Body of pancreas (tissue), 4 donors: ENCODE results near the gene BBS7. TPM values are rescaled to one million over a fixed set of nuclear protein-coding genes. Genes with fewer than 3 reads are reported as not detected.

Source experiments
- ATAC-seq: fragments of 150-250 bp; one replicate; pipeline ENCODE4 v1.9.1; 2016
- DNase-seq, 4 donors: peaks; one replicate each; pipeline ENCODE4 v3.0.0-alpha.2; 2019
- H3K27ac ChIP-seq, 4 donors: fragments of 200-600 bp; sonication (generic); 1 replicate in 3 of 4; 2 replicates in 1 of 4; pipeline versions ENCODE4 v1.5.1 to v1.6.1; 2016 to 2019; ENCODE audit warnings: mild to moderate bottlenecking in 1 of 4, mixed read lengths in 1 of 4, moderate library complexity in 1 of 4
- H3K27me3 ChIP-seq, 2 donors: fragments of 200-600 bp; sonication (generic); one replicate each; pipeline ENCODE4 v1.6.0; 2016; ENCODE audit warnings: mild to moderate bottlenecking in 1 of 2
- H3K36me3 ChIP-seq, 2 donors: fragments of 200-600 bp; sonication (generic); replicated peaks in 1 of 2; 2 replicates each; pipeline ENCODE4 v1.5.1; 2016; ENCODE audit warnings: low read depth in 2 of 2; ENCODE audit not compliant: insufficient read depth in 1 of 2
- H3K4me1 ChIP-seq: fragments of 200-600 bp; sonication (generic); one replicate; pipeline ENCODE4 v1.6.0; 2016
- H3K4me3 ChIP-seq, 2 donors: fragments of 200-600 bp; sonication (generic); 1 replicate in 1 of 2; 2 replicates in 1 of 2; pipeline ENCODE4 v1.5.1; 2016 to 2019
- H3K9me3 ChIP-seq, 3 donors: fragments of 200-600 bp; sonication (generic); 1 replicate in 2 of 3; 2 replicates in 1 of 3; pipeline ENCODE4 v1.5.1; 2016
- CTCF ChIP-seq, 7 experiments: fragments of 450-650 bp in 4 of 7; fragments of 200-600 bp in 3 of 7; sonication (generic) in 3 of 7; IDR thresholded peaks; one replicate each; pipeline ENCODE4 v1.5.1; 2016 to 2019; ENCODE audit warnings: antibody characterized with exemption in 7 of 7
- POLR2A ChIP-seq, 3 donors: fragments of 450-650 bp; IDR thresholded peaks; one replicate each; pipeline ENCODE4 v1.6.1; 2016; ENCODE audit warnings: antibody characterized with exemption in 3 of 3, mild to moderate bottlenecking in 2 of 3
- WGBS, 2 donors: methylation state at CpG; one replicate each; pipeline ENCODE4 v1.1.5; 2017; 5-methylcytosine and 5-hydroxymethylcytosine counted together
- intact Hi-C: fragments of 100-400 bp; cut with DNase I; formaldehyde crosslinking; loops from one replicate; pipeline ENCODE4 v1.15.1; 2023
- total RNA-seq, 2 donors: library from RNA; depleted of rRNA; stranded (reverse); fragments of >200 nt; gene quantifications; one replicate each; pipeline ENCODE4 v1.1.0, GENCODE V29; 2016

Gene BBS7
- total RNA-seq, 2 donors from 2014 or later = 3.6 to 13.0 TPM

- Histone ChIP-seq H3K36me3 (no peaks in the 10 kb centered on the region), H3K4me1 (no peaks in the 10 kb centered on the region), H3K9me3 (no peaks in the 10 kb centered on the region), H3K4me3 (no peak overlapping the region), H3K27me3 (no peaks in the 10 kb centered on the region), H3K27ac (no peak overlapping the region)
- 41 to 48% methylated on average over 1 of the region's 1 CpG for WGBS, 2 donors
- DNase-seq = no peak
- ATAC-seq = no peak
- TF ChIP-seq CTCF (IDR thresholded peaks at IDR 0.05) (no peak), POLR2A (IDR thresholded peaks at IDR 0.05) (no peak)
- intact Hi-C loops = no loop called here
Measured at GRCh38 chr4:121783210-121783609, 87.1 kb downstream of the BBS7 start.

DNA sequence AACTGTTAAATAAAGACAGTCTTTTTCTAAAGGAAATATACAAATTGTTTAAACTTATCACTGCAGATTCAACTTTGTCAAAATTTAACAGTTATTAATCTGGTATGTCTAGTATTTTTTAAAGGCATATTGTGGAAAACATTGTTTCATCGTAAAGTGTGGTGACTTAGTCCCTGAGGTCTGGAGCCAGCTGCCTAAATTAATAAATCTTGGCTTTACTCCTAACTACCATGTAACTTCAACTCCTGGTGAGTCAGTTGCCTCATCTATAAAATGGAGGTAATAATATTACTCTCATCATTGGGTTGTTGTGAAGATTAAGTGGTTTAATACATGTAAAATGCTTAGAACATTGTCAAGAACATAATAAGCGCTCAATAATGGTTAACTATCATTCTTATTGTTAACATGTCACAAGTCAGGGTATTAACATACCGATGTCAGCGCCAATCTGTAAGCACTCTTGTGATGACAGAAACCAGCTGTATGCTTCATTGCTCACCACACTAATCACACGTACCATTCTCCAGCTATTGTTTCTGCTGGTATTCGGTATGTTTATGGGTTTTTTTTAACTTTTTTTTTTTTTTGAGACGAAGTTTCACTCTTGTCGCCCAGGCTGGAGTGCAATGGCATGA, 91.2 kb downstream of the BBS7 start:
- no peak for TF ChIP-seq CTCF (IDR thresholded peaks at IDR 0.05)
- TF ChIP-seq POLR2A (IDR thresholded peaks at IDR 0.05) = no peak
- intact Hi-C loops = no loop called here
- Histone ChIP-seq H3K9me3 (no peaks in the 10 kb centered on the region), H3K4me3 (no peak overlapping the region), H3K27me3 (no peaks in the 10 kb centered on the region), H3K36me3 (no peaks in the 10 kb centered on the region), H3K27ac (no peak overlapping the region), H3K4me1 (no peaks in the 10 kb centered on the region)
- 67 to 71% methylated on average over 8 of the region's 8 CpGs for WGBS, 2 donors
- ATAC-seq (no peak), DNase-seq (no peak)

DNA sequence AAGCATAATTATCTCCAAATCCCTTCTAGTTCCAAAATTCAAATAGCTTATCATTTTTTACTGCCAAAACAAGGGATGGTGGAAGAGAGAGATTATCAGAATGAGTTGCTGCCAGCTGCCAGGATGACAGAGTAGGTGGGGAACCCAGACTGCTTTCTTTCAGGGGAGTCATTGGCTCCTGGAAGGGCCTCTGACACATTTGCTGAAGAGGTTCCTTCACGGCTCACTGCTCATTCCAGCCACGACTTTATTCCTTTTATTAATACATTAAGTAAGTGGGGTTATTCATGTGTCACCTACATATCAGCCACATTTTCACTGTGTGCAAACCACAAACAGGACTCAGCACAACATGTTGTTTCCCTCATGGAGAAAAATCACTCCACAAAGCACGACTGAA, 92.6 kb downstream of the BBS7 start:
- no peaks in the 10 kb centered on the region for H3K27me3 ChIP-seq
- H3K4me1 ChIP-seq = no peaks in the 10 kb centered on the region
- no peak overlapping the region for H3K27ac ChIP-seq
- DNase-seq (no peak), ATAC-seq (no peak)
- TF ChIP-seq POLR2A (IDR thresholded peaks at IDR 0.05) (no peak), CTCF (IDR thresholded peaks at IDR 0.05) (no peak)
- H3K4me3 ChIP-seq = no peak overlapping the region
- no peaks in the 10 kb centered on the region for H3K9me3 ChIP-seq
- 24 to 26% methylated on average over 3 of the region's 3 CpGs for WGBS, 2 donors
- H3K36me3 ChIP-seq = no peaks in the 10 kb centered on the region
- intact Hi-C loops = no loop called here

DNA sequence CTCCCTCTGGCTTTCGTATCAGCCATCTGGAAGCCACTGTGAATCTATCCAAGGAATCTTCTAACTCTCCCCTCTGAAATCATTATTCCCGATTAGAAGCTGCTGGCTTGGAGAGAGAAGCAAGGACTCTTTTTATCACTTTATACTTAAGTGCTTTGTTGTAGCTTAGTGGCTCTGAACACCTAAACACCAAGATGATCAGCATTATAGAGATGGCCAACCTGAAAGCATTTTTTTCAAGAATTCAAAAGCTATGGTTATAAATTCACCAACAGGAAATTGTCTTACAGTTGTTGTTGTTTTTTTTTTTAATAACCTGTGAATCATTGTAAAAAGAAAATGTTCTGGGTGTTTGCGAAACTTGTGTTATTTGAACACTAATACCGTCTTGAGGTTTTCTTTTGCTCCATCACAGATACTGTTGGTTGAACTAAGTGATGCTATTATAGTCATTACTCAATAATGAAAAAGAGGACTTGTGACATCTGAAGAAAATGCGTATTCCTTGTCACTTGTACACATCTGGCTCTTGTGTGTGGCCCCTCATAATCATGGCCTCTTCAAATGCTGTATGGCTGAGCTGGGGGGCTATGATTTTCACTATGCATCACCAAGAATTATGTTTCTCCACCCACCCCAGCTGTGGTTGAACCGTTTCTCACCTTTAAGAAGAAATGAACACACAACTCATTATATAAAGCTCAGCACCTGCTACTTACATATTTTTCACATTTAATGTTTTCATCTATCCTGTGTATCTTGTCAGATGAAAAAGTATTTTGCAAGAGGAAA, 93.5 kb downstream of the BBS7 start:
- Histone ChIP-seq H3K9me3 (no peaks in the 10 kb centered on the region), H3K36me3 (no peaks in the 10 kb centered on the region), H3K4me3 (no peak overlapping the region), H3K27ac (no peak overlapping the region), H3K4me1 (no peaks in the 10 kb centered on the region), H3K27me3 (no peaks in the 10 kb centered on the region)
- WGBS, 2 donors = 59 to 63% methylated on average over 6 of the region's 6 CpGs
- no peak for DNase-seq
- no peak for ATAC-seq
- intact Hi-C loops = no loop called here
- TF ChIP-seq POLR2A (IDR thresholded peaks at IDR 0.05) (no peak), CTCF (IDR thresholded peaks at IDR 0.05) (no peak)

Other genes starting within 250 kb of the BBS7 start
- gene ANXA5, start 173.5 kb downstream of the BBS7 start, total RNA-seq = 100 to 1,000 TPM; 126 to 180 TPM
- not detected for gene SMIM43, start 105.3 kb downstream of the BBS7 start, total RNA-seq
- gene EXOSC9, start 69.2 kb downstream of the BBS7 start, total RNA-seq = 10 to 100 TPM; 10.6 to 14.2 TPM
- gene CCNA2, start 46.6 kb downstream of the BBS7 start, total RNA-seq = under 1 TPM; 0.33 to 0.52 TPM
- under 1 TPM in 1 of 2 donors, not detected in 1; 0.26 TPM for gene TRPC3, start 81.6 kb upstream of the BBS7 start, total RNA-seq